ENCODE data around the gene THSD7A.

Gene THSD7A

DNA sequence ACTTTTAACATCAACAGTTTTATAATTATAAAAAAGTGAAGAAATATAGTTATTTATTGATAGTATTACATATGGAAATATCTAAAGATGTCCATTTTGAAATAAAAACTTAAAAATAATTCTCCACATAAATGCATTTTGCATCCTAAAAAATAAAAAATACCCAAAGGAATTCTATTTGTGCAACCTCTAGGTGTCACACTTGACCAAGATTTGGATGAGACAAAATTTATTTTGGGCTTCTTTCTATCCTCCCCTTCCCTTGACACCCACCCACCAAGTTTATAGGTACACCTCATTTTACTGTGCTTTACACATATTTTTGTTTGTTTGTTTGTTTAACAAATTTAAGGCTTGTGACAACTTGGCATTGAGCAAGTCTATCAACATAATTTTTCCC lies 3.3 kb upstream of the THSD7A start:
- H3K4me3 ChIP-seq (ENCODE audit: low read depth, low read length) = no peak overlapping the region
- TF ChIP-seq, protein P1, sequence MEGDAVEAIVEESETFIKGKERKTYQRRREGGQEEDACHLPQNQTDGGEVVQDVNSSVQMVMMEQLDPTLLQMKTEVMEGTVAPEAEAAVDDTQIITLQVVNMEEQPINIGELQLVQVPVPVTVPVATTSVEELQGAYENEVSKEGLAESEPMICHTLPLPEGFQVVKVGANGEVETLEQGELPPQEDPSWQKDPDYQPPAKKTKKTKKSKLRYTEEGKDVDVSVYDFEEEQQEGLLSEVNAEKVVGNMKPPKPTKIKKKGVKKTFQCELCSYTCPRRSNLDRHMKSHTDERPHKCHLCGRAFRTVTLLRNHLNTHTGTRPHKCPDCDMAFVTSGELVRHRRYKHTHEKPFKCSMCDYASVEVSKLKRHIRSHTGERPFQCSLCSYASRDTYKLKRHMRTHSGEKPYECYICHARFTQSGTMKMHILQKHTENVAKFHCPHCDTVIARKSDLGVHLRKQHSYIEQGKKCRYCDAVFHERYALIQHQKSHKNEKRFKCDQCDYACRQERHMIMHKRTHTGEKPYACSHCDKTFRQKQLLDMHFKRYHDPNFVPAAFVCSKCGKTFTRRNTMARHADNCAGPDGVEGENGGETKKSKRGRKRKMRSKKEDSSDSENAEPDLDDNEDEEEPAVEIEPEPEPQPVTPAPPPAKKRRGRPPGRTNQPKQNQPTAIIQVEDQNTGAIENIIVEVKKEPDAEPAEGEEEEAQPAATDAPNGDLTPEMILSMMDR (IDR thresholded peaks at IDR 0.05; ENCODE audit: insufficient read depth, low read length, missing control alignments) = no peak
- ChIA-PET POLR2A (no interaction called here), CTCF (no interaction called here)
- DNase-seq (ENCODE audit: low read depth, low spot score) = no peak

DNA sequence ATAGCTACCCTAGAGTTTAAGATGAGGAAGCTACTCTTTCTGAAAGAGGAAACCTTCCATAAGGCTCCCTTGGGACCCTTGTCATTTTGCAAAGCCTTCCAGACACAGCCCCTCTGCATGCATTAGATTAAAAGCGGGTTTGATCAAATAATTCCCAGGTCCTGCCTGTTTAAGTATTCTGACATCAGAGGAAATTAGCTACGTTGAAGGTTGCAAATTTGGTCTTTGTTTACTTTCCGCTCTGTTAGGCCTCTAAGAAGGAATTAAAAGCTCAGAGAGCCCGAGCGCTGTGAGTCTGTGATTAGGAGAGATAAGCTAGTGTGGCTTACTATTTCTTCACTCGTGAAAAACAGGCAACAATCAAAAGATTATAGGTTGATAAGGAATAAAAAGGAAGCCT lies 1.4 kb upstream of the THSD7A start:
- TF ChIP-seq, protein P1 (IDR thresholded peaks at IDR 0.05; ENCODE audit: insufficient read depth, low read length, missing control alignments) = no peak

DNA sequence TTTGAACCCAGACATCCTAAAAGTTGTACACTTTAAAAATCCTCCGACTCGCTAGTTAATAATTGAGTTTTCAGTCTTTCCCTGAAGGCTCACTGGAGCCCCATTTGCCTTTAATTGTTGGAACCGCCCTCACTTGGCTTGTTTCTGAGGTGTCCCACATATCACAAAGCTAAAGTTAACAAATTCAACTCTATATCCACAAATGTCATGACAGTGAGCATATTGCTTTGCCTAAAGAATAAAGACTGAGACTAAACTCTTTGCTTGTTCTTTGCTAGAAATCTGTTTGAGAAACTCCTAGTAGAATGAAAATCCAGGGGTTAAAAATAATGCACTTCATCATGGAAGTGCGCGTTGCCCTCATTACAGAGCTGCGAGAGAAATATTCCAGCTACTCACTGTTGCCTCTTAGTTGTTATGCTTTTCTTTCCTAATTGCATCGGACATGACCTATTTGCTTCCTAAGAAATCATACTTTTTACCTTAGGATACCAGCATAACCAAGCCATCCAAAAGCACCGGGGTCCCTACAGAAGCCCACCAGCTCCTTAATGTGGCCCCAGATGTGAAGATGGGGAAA lies 752 bp downstream of the THSD7A start:
- CTCF ChIA-PET = interaction anchor here (1.4 kb wide), 1 partner anchor 11 kb away, joined by 4 read pairs; no protein-coding TSS in a partner anchor

More for the DNA sequence above, 1.4 kb upstream of the THSD7A start:
- POLR2A ChIA-PET = no interaction called here
- no peak for DNase-seq (ENCODE audit: low read depth, low spot score)
- H3K4me3 ChIP-seq (ENCODE audit: low read depth, low read length) = no peak overlapping the region
- CTCF ChIA-PET = interaction anchor here (0.8 kb wide), 1 partner anchor 315 kb away, joined by 3 read pairs; no protein-coding TSS in a partner anchor

DNA sequence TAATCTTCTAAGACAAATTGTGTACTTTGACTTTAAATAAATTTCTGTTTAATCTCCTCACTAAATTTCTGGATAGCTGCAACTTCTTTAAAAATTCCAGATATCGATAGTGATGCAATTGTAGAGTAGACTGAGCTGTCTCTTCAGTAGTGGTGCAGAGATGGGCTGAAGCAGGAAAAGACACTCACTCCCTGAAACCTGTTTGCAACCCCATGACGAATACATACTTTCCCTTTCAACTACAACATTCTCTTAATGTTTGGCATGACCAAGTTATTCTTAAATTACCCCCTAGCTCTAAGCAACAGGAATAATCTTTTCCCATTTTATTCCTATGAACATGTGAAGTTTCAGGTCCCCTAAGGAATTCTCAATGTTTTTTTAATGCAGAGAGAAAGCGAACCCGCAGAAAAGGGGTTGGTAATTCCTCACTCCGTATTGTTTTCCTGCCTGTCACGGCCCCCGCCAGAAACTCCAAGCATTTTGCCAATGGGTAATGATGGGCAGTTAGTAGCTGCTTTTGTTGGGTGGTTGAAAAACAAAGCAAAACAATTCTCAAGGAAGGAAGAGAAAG lies 1.3 kb downstream of the THSD7A start:
- no peak for DNase-seq (ENCODE audit: low read depth, low spot score)

More for the DNA sequence above, 752 bp downstream of the THSD7A start:
- no peak for DNase-seq (ENCODE audit: low read depth, low spot score)
- peak overlapping the region; percentile 50 for H3K4me3 ChIP-seq (ENCODE audit: low read depth, low read length)
- POLR2A ChIA-PET = no interaction called here
- TF ChIP-seq, protein P1 (IDR thresholded peaks at IDR 0.05; ENCODE audit: insufficient read depth, low read length, missing control alignments) = no peak

DNA sequence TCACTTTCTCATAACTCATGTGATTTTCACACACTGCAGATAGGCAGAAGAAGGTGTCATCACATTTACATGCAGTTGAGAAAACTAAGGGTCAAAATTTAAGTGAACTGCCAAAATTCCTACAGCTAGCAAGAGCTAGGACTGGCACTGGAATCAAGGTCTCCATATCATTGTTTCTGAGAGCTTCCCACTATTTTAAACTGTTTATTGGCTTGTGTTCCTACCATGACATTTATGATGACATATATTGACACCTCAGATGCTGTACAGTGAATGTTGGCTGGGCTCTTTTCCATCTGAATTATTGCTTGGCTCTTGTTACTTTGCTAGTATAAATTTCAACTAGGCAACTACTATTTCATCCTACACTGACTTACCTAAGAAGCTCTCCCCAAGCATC lies 2.0 kb downstream of the THSD7A start:
- TF ChIP-seq, protein P1 (IDR thresholded peaks at IDR 0.05; ENCODE audit: insufficient read depth, low read length, missing control alignments) = no peak
- H3K4me3 ChIP-seq (ENCODE audit: low read depth, low read length) = no peak overlapping the region
- ChIA-PET CTCF (interaction anchor here (1.4 kb wide), 1 partner anchor 10 kb away, joined by 4 read pairs; no protein-coding TSS in a partner anchor), POLR2A (no interaction called here)
- DNase-seq (ENCODE audit: low read depth, low spot score) = no peak

More for the DNA sequence above, 1.3 kb downstream of the THSD7A start:
- CTCF ChIA-PET = interaction anchor here (1.4 kb wide), 1 partner anchor 11 kb away, joined by 4 read pairs; no protein-coding TSS in a partner anchor
- peak overlapping the region; percentile 24 for H3K4me3 ChIP-seq (ENCODE audit: low read depth, low read length)
- TF ChIP-seq, protein P1 (IDR thresholded peaks at IDR 0.05; ENCODE audit: insufficient read depth, low read length, missing control alignments) = no peak
- POLR2A ChIA-PET = no interaction called here

DNA sequence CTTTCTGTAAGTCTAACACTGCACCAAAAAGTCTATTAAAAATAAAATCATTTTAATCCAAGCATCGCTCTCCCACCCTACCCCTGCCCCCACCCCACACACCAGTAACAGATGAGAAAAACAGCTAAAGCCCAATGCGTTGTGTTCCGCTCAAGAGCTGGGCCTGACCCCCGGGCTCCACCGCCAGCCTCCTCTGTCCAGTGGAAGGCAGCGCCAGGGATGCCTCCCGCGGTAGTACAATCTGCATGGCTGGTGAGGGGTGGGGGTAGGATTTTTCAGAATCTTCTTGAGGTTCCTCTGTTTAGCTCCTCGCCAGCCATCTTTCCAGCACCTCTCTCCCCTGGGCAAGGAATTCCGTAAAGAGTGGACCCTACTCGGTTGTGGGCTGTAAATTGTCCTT lies 12.1 kb downstream of the THSD7A start:
- TF ChIP-seq, protein P1 (IDR thresholded peaks at IDR 0.05; ENCODE audit: insufficient read depth, low read length, missing control alignments) = no peak
- POLR2A ChIA-PET = no interaction called here
- H3K4me3 ChIP-seq (ENCODE audit: low read depth, low read length) = no peak overlapping the region
- no peak for DNase-seq (ENCODE audit: low read depth, low spot score)
- CTCF ChIA-PET = interaction anchor here (0.8 kb wide), 1 partner anchor 11 kb away, joined by 4 read pairs; no protein-coding TSS in a partner anchor
